GM12892 (cell line): ENCODE results near the gene DNASE2.

Experiments used
- POLR2A ChIP-seq: IDR thresholded peaks from 2 replicates; pipeline ENCODE4 v1.6.1; 2011; ENCODE audit warnings: low read depth, low read length, control low read depth
- POLR2AphosphoS5 ChIP-seq: IDR thresholded peaks from 2 replicates; pipeline ENCODE4 v1.6.1; 2011; ENCODE audit warnings: low read depth, low read length, control low read depth

- TF ChIP-seq POLR2AphosphoS5, result no peak
- TF ChIP-seq POLR2A, result no peak
Observed at GRCh38 chr19:12896460-12896859, 15.2 kb upstream of the DNASE2 start.
